Activated CD4-positive, alpha-beta T cell treated with anti-CD3 and anti-CD28 coated beads, Interleukin-10, Interleukin-2, amounts not matched to agents 100 ng/mL and 50 ng/mL, durations not matched to agents 16 hours and 8 hours (primary cell): Measurements from ENCODE around the gene NSUN2.
"Not testable (repeated sequence)": the region's sequence is repeated elsewhere in the genome, so short reads cannot be mapped to it uniquely, and the experiment has no call there.

Source experiments
- DNase-seq: peaks from one replicate; pipeline ENCODE4 v3.0.0-alpha.2; 2020

Gene NSUN2

GRCh38 chr5:6632888-6633468 is at the start of gene NSUN2, which contains the start of gene SRD5A1:
NSUN2 (minus strand) TSS chr5:6633044; CDS start chr5:6632979, 65 bp downstream.
SRD5A1 (plus strand) TSS chr5:6633440; CDS start chr5:6633577, 137 bp downstream.
- peak; percentile 95 for DNase-seq

GRCh38 chr5:6682239-6682638 is 49.4 kb upstream of the NSUN2 start:
- DNase-seq = no peak

GRCh38 chr5:6681682-6682081 is 48.8 kb upstream of the NSUN2 start:
- no peak for DNase-seq

- DNase-seq = no peak
Measured at GRCh38 chr5:6680922-6681321, 48.1 kb upstream of the NSUN2 start.

GRCh38 chr5:6678385-6678784 is 45.5 kb upstream of the NSUN2 start:
- no peak for DNase-seq

GRCh38 chr5:6676702-6677101 is 43.9 kb upstream of the NSUN2 start:
- no peak for DNase-seq

- no peak for DNase-seq
Measured at GRCh38 chr5:6675784-6676491, 43.1 kb upstream of the NSUN2 start.

- DNase-seq = no peak
Measured at GRCh38 chr5:6674886-6675285, 42.0 kb upstream of the NSUN2 start.

- DNase-seq = no peak
Measured at GRCh38 chr5:6674421-6674820, 41.6 kb upstream of the NSUN2 start.

GRCh38 chr5:6673963-6674362 is 41.1 kb upstream of the NSUN2 start:
- DNase-seq = no peak

GRCh38 chr5:6673031-6673430 is 40.2 kb upstream of the NSUN2 start:
- no peak for DNase-seq

- not testable (repeated sequence) for DNase-seq
Measured at GRCh38 chr5:6668717-6669116, 35.9 kb upstream of the NSUN2 start.

GRCh38 chr5:6667648-6668047 is 34.8 kb upstream of the NSUN2 start:
- no peak for DNase-seq

GRCh38 chr5:6666762-6667161 is 33.9 kb upstream of the NSUN2 start:
- no peak for DNase-seq

GRCh38 chr5:6660688-6661087 is 27.8 kb upstream of the NSUN2 start:
- no peak for DNase-seq

GRCh38 chr5:6659941-6660684 is 27.3 kb upstream of the NSUN2 start:
- no peak for DNase-seq

GRCh38 chr5:6656680-6657079 is 23.8 kb upstream of the NSUN2 start:
- DNase-seq = no peak

- no peak for DNase-seq
Measured at GRCh38 chr5:6655432-6655831, 22.6 kb upstream of the NSUN2 start.

- no peak for DNase-seq
Measured at GRCh38 chr5:6652025-6652424, 19.2 kb upstream of the NSUN2 start.

GRCh38 chr5:6649681-6650080 is 16.8 kb upstream of the NSUN2 start:
- no peak for DNase-seq

GRCh38 chr5:6649186-6649585 is 16.3 kb upstream of the NSUN2 start:
- DNase-seq = no peak

GRCh38 chr5:6645571-6646362 is 12.9 kb upstream of the NSUN2 start:
- not testable (repeated sequence) for DNase-seq

GRCh38 chr5:6644794-6645241 is 12.0 kb upstream of the NSUN2 start:
- no peak for DNase-seq
